ENCODE data around the gene SPATA24.
"Not testable (repeated sequence)": the region's sequence is repeated elsewhere in the genome, so short reads cannot be mapped to it uniquely, and the experiment has no call there.

SPATA24 gene

GRCh38 chr5:139368613-139369012, 35.3 kb downstream of the SPATA24 start:
- no peak overlapping the region for H3K27ac ChIP-seq
- TF ChIP-seq, protein P1, sequence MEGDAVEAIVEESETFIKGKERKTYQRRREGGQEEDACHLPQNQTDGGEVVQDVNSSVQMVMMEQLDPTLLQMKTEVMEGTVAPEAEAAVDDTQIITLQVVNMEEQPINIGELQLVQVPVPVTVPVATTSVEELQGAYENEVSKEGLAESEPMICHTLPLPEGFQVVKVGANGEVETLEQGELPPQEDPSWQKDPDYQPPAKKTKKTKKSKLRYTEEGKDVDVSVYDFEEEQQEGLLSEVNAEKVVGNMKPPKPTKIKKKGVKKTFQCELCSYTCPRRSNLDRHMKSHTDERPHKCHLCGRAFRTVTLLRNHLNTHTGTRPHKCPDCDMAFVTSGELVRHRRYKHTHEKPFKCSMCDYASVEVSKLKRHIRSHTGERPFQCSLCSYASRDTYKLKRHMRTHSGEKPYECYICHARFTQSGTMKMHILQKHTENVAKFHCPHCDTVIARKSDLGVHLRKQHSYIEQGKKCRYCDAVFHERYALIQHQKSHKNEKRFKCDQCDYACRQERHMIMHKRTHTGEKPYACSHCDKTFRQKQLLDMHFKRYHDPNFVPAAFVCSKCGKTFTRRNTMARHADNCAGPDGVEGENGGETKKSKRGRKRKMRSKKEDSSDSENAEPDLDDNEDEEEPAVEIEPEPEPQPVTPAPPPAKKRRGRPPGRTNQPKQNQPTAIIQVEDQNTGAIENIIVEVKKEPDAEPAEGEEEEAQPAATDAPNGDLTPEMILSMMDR (IDR thresholded peaks at IDR 0.05), result no peak
- no peak for TF ChIP-seq ZFX (IDR thresholded peaks at IDR 0.05; ENCODE audit: borderline replicate concordance)

DNA sequence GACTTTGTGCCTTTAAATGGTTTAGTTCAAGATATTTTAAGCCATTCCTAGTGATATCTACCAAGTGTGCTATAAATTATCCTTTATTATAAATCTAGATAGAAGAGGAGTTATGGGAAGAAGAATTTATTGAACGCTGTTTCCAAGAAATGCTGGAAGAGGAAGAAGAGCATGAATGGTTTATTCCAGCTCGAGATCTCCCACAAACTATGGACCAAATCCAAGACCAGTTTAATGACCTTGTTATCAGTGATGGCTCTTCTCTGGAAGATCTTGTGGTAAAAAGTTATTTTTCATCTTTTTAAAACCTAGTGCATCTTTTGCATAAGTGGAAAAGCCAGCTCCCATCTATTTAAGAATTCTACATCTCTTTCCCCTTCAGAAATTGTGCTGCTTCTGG, 39.4 kb downstream of the SPATA24 start:
- no peak for TF ChIP-seq ZFX (IDR thresholded peaks at IDR 0.05; ENCODE audit: borderline replicate concordance)
- TF ChIP-seq, protein P1 (IDR thresholded peaks at IDR 0.05), result no peak
- no peak overlapping the region for H3K27ac ChIP-seq

GRCh38 chr5:139363937-139364336, 40.0 kb downstream of the SPATA24 start:
- H3K27ac ChIP-seq, result no peak overlapping the region
- TF ChIP-seq, protein P1 (IDR thresholded peaks at IDR 0.05), result no peak
- TF ChIP-seq ZFX (IDR thresholded peaks at IDR 0.05; ENCODE audit: borderline replicate concordance), result no peak

DNA sequence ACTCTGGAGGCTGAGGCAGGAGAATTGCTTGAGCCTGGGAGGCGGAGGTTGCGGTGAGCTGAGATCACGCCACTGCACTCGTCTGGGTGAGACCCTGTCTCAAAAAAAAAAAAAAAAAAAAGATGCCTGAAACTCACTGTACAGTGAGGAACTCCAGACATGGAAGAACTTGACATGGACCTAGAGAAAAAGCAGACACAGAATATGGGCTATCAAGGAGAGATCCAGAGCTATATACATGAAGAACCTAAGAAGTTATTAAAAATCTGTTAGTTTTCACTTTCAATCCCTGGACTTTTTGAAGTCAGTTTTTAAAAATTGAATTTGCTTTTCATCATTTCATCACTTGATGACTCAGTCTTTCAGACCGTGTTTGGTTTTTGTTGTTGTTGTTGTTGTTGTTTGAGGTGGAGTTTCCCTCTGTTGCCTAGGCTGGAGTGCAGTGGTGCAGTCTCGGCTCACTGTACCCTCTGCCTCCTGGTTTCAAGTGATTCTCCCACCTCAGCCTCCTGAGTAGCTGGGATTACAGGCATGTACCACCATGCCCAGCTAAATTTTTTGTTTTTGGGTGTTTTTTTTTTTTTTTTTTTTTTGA, 42.0 kb downstream of the SPATA24 start:
- TF ChIP-seq, protein P1 (IDR thresholded peaks at IDR 0.05), result no peak
- no peak for TF ChIP-seq ZFX (IDR thresholded peaks at IDR 0.05; ENCODE audit: borderline replicate concordance)
- no peak overlapping the region for H3K27ac ChIP-seq

- no peak overlapping the region for H3K27ac ChIP-seq
- TF ChIP-seq, protein P1 (IDR thresholded peaks at IDR 0.05), result no peak
- no peak for TF ChIP-seq ZFX (IDR thresholded peaks at IDR 0.05; ENCODE audit: borderline replicate concordance)
These were observed 43.5 kb downstream of the SPATA24 start for GRCh38 chr5:139360384-139360783.

DNA sequence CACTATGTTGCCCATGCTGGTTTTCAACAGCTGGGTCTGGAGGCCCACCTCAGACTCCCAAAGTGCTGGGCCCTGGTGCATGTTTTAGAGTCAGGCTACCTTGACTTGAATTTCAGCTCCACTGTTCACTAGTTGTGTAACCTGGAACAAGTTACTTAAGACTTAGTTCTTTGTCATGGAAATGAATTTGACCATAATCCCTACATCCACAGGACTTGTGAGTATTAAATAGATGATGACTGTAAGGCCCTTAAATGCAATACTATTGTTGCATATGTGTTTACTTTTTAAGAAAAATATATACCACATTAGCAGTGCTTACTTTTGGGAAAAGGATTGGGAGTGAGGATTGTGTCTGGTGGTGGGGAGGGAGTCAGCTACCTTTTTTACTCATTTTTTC, 45.8 kb downstream of the SPATA24 start:
- H3K27ac ChIP-seq, result no peak overlapping the region
- TF ChIP-seq, protein P1 (IDR thresholded peaks at IDR 0.05), result no peak
- TF ChIP-seq ZFX (IDR thresholded peaks at IDR 0.05; ENCODE audit: borderline replicate concordance), result no peak

DNA sequence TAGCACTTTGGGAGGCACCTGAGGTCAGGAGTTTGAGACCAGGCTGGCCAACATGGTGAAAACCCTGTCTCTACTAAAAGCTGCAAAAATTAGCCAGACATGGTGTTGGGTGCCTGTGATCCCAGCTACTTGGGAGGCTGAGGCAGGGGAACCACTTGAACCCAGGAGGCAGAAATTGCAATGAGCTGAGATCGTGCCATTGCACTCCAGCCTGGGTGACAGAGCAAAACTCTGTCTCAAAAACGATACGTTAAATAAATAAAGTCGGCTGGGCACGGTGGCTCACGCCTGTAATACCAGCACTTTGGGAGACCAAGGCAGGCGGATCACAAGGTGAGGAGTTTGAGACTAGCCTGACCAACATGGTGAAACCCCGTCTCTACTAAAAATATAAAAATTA, 48.0 kb downstream of the SPATA24 start:
- not testable (repeated sequence) for H3K27ac ChIP-seq

DNA sequence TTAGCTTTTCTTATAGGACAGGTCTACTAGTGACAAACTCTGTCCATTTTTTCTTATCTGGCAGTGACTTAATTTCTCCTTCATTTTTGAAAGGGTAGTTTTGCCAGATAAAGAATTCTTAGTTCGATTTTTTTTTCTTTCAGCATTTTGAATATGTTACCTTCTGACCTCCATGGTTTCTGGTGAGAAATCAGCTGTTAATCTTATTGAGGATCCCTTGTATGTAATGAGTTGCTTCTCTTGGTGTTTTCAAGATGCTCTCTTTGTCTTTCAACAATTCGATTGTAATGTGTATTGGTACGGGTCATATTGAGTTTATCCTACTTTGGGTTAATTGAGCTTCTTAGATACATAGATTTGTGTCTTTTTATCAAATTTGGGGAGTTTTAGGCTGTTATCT, 49.7 kb downstream of the SPATA24 start:
- TF ChIP-seq, protein P1 (IDR thresholded peaks at IDR 0.05), result no peak
- TF ChIP-seq ZFX (IDR thresholded peaks at IDR 0.05; ENCODE audit: borderline replicate concordance), result no peak
- no peak overlapping the region for H3K27ac ChIP-seq

DNA sequence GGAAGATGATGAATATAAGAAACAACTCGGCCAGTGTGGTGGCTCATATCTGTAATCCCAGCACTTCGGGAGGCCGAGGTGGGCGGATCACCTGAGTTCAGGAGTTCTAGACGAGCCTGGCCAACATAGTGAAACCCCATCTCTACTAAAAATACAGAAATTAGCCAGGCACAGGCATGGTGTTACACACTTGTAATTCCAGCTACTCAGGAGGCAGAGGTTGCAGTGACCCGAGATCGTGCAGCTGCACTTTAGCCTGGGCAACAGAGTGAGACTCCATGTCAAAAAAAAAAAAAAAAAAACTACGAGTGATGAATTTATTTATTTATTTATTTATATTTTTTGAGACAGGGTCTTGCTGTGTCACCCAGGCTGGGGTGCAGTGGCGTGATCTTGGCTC, 56.0 kb downstream of the SPATA24 start:
- not testable (repeated sequence) for H3K27ac ChIP-seq
